Measurements from ENCODE around the gene ULK2. TPM values are rescaled to one million over a fixed set of nuclear protein-coding genes. Genes with fewer than 3 reads are reported as not detected.

ULK2 gene
- total RNA-seq (ENCODE audit: low replicate concordance) = 20.4 and 22.1 TPM in 2 replicates

DNA sequence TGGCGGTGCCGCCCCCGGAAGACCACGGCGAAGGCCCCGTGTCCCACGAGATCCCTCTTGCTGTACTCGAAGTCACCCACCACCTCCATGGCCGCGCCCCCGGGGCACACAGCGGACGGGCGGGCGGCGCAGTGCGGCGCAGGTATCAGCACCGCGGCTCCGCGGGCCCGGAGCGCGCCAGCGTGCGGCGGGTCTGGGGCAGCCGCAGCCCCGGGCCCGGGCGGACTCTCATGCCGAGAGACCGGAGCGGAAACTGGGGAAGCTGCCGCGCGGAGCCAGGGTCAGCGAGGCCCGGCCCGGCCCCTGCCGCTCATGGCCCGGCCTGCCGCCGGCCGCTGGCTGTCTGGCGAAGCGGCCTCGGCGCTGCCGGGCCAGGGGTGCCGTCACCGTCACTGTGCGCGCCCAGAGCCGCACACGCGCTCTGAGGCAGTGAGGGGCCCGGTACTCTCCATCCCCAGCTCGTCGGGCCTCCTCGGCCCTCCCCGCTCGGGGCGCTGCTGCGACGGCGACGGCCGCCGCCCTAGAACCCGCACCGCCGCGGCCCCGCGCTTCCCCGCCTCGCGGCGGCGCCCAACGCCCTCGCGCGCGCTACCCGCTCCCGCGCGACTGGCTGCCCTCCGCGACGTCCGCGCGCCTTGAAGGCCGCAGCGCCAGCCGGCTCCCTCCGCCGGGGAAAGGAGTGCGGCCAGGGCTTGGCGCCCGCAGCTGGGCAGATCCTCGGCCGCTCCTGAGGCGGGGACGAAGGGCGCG, at the start of gene ULK2:
ULK2 (minus strand) TSS at position 608 of the 750 bp plus-strand sequence; CDS start at position 89, 519 bp downstream.
- TF ChIP-seq, protein P1, sequence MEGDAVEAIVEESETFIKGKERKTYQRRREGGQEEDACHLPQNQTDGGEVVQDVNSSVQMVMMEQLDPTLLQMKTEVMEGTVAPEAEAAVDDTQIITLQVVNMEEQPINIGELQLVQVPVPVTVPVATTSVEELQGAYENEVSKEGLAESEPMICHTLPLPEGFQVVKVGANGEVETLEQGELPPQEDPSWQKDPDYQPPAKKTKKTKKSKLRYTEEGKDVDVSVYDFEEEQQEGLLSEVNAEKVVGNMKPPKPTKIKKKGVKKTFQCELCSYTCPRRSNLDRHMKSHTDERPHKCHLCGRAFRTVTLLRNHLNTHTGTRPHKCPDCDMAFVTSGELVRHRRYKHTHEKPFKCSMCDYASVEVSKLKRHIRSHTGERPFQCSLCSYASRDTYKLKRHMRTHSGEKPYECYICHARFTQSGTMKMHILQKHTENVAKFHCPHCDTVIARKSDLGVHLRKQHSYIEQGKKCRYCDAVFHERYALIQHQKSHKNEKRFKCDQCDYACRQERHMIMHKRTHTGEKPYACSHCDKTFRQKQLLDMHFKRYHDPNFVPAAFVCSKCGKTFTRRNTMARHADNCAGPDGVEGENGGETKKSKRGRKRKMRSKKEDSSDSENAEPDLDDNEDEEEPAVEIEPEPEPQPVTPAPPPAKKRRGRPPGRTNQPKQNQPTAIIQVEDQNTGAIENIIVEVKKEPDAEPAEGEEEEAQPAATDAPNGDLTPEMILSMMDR (IDR thresholded peaks at IDR 0.05; ENCODE audit: insufficient read depth, low read length) = peak; percentile 0
- peak within 1 kb of the TSS; percentile 74 for H3K4me3 ChIP-seq (ENCODE audit: low read depth, low read length)
- DNase-seq (ENCODE audit: low read depth) = peak; percentile 72

DNA sequence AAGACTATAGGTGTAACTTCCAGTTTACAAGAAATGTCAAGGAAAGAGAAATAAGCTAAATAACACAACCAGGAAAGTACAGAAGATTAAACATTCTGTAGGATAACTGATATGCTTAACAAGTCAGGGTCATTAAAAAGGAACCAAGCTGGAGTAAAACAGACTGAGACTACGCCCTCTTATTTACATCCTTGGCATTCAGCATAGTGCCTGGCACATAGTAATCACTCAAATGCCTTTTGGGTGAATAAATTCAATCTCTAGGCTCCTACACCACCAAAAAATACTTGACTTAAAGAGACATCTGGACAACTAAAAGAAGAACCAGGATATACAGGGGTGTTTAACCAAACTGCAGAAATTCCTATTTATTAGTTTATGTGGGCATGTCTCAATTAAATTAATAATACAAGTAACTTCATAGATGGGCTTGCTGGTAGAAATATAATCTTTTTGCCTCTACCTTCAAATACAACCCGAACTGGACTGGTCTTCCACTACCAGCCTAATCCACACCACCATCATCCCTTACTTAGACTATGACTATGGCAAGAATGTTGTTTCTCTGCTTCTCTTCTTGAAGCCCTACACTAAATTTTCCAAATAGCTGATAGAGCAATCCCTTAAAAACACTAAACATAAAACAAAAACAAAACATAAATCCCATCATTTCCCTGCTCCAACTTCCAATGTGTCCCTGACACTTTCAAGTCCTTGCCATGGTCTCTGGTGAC, 47.7 kb upstream of the ULK2 start:
- TF ChIP-seq, protein P1 (IDR thresholded peaks at IDR 0.05; ENCODE audit: insufficient read depth, low read length) = no peak
- no peak overlapping the region for H3K4me3 ChIP-seq (ENCODE audit: low read depth, low read length)
- peak; percentile 22 for DNase-seq (ENCODE audit: low read depth)

GRCh38 chr17:19911033-19911432, 43.3 kb upstream of the ULK2 start:
- no peak for DNase-seq (ENCODE audit: low read depth)
- H3K4me3 ChIP-seq (ENCODE audit: low read depth, low read length) = no peak overlapping the region
- TF ChIP-seq, protein P1 (IDR thresholded peaks at IDR 0.05; ENCODE audit: insufficient read depth, low read length) = no peak

DNA sequence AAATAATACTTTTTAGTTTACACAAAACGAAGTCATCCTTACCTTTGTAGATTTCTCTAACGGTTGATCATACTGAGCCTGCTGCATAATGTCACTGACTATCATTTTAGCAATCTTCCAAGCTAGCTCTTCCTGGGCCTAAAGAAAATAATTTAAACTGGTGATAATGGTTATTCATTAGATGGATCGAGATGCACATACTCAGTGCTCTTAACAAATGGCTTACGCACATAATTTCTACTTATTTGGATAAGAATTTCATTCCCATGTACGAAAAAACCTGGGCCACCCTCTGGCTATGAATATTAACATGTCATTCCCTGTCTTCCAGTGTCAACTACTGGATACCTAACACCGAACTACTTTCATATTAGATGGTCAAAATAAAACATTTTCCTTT, 41.4 kb upstream of the ULK2 start:
- TF ChIP-seq, protein P1 (IDR thresholded peaks at IDR 0.05; ENCODE audit: insufficient read depth, low read length) = no peak
- no peak for DNase-seq (ENCODE audit: low read depth)
- H3K4me3 ChIP-seq (ENCODE audit: low read depth, low read length) = no peak overlapping the region

DNA sequence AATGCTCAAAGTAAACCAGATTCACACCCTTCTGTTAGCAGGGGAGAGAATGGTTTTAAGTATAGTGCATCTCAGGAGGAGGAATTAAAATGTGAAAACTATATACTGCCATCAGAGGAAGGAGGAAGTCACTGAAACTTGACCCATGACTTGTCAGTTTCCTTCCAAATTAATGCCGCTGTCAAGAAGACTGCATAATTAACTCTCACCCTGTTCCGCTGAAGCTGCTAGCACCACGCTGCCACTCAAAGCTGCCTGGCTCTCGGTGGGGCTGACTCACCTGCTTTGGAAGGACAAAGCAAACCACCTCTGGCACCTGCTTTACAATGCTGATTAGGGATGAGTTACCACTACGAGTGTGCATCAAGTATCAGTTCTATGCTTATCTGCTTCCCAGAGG, 37.8 kb upstream of the ULK2 start:
- H3K4me3 ChIP-seq (ENCODE audit: low read depth, low read length) = no peak overlapping the region
- TF ChIP-seq, protein P1 (IDR thresholded peaks at IDR 0.05; ENCODE audit: insufficient read depth, low read length) = no peak
- DNase-seq (ENCODE audit: low read depth) = no peak

GRCh38 chr17:19904924-19905323, 37.2 kb upstream of the ULK2 start:
- DNase-seq (ENCODE audit: low read depth) = no peak
- no peak overlapping the region for H3K4me3 ChIP-seq (ENCODE audit: low read depth, low read length)
- TF ChIP-seq, protein P1 (IDR thresholded peaks at IDR 0.05; ENCODE audit: insufficient read depth, low read length) = no peak
